ENCODE data around the gene CLDN4. TPM values are rescaled to one million over a fixed set of nuclear protein-coding genes. Genes with fewer than 3 reads are reported as not detected.
"Not testable (repeated sequence)": the region's sequence is repeated elsewhere in the genome, so short reads cannot be mapped to it uniquely, and the experiment has no call there.

CLDN4 gene
- total RNA-seq, 1 donor: under 0.01 TPM

DNA sequence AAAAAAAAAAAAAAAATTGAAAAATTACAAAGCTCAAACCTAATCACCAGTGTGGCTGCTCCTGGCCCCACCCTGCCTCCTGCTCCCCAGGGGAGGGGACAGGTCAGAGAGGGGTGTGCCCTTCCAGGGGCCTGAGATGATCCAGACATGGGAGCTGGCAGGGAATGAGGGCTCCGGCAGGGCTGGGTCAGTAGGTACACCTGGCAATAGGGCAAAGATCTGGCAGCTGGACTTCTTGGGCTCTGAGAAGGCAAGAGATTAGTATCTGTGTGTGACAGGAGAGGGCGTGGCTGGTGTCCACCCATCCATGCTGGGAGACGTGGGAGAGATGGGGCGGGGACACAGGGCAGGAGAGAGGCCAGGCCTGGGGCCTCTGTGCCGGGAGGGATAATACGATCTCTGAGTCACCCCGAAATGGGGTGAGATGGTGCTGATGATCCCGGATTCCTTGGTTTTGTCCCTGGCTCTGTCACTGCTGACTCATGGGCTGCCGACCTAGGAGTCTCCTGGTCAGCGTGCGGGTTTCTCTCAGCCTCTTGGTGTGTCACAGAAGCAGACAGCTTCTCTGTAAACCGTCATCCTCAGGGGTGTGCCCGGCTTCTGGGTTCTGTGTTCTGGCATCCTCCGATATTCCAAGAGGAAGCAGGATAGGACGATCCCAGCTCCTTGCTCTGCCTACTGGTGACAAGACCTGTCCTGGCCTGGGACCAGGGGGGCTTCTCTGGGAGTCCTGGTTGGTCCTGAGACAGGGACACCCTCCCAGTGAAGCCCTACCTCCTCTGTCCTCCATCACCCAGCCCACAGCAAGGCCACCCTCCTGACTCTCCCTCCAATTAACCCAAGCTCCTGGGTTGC lies 8.2 kb upstream of the CLDN4 start:
- no peak for DNase-seq (ENCODE audit: low read depth in 2 of 3, low spot score in 2 of 3)

DNA sequence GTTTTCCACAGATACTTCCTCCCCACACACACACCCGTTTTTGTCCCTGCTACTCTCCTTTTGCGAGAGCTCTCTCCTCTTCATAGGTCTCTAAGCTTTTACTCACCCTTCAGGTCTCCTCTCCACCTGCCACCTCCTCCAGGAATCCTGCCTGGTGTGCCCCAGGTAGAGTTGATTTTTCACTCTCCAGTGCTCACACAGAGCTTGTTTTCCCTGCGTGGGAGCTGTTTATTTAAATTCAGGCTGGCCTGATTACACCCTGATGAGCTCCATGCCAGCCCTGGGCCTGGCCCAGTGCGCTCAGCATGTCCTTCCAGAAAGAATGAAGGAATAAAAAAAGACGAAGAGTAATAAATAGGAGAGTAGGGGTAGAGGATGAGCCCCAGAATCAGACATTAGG lies 7.5 kb upstream of the CLDN4 start:
- no peak for DNase-seq (ENCODE audit: low read depth in 2 of 3, low spot score in 2 of 3)

DNA sequence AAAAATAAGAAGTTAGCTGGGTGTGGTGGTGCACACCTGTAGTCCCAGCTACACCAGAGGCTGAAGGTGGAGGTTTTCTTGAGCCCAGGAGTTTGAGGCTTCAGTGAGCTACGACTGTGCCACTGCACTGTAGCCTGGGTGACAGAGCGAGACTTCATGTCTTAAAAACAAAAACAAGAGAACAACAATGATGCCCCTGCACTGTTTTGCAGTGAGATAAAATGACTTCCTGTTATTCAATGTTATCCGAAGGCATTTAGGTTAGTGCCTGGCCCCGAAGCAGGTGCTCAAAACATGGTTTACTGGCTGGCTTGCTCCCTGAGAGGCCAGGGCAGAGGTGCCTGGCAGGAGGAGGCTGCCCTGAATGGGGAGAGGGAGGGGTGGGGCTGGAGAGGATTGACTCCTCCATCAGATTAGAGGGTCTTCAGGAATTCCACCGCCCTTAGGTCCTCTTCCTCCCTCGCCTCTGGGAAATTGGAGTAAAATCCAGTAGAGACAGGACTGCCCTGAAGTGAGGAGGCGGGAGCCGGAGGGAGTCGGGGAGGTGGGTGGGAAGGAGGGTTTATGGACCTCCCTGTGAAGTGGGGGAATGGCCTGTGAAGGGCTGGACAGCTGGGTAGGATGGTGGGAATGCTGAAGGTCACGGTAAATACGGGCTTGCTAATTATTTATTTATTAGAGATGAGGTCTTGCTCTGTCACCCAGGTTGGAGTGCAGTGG lies 6.8 kb upstream of the CLDN4 start:
- DNase-seq (ENCODE audit: low read depth in 2 of 3, low spot score in 2 of 3): no peak

DNA sequence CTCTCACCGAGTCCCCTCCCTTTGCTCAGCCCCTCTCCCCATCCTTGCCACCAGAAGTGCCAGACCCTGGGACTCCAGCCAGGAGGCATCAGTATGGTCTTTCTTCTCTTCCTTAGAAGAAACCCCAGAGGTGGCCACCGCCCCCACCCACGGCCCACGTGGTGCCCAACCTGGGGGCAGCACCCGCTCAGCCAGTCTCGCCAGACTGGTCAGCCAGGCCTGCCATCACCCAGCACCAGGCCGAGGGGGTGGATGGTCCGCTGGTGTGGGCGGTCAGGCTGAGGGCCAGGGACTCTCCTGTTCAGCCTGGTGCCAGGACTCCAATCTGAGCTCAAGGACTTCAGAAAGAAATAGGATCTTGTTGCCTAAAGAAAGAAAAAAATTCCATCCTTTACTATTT lies 5.8 kb upstream of the CLDN4 start:
- DNase-seq (ENCODE audit: low read depth in 2 of 3, low spot score in 2 of 3): no peak

DNA sequence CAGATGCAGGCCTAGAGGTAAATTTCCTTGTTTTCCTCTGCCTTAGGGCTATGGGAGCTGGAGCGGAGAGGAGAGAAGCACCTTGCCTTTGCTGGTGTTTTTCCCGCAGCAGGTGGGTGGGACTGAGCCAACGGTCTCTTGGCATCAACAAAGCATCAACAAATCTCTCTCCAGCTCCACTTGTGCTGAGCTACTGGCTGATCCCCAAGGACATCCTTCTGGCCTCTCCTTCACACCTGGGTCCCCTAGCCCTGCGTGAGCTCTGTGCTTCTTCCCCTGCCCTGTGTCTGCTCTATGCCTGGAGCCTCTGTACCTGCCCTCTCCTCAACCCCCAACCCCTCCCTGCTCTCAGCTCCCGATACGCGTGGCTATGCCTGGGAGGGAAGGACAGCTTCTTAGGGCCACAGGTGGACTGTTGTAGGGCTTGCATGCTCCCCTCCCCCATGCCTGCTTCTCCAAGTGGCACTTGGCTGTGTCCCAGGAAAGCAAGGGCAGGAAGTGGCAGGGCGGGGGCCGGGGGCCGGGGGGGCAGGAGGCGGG lies 3.2 kb upstream of the CLDN4 start:
- DNase-seq (ENCODE audit: low read depth in 2 of 3, low spot score in 2 of 3): peak in 1 of 3 donors; percentile 40

DNA sequence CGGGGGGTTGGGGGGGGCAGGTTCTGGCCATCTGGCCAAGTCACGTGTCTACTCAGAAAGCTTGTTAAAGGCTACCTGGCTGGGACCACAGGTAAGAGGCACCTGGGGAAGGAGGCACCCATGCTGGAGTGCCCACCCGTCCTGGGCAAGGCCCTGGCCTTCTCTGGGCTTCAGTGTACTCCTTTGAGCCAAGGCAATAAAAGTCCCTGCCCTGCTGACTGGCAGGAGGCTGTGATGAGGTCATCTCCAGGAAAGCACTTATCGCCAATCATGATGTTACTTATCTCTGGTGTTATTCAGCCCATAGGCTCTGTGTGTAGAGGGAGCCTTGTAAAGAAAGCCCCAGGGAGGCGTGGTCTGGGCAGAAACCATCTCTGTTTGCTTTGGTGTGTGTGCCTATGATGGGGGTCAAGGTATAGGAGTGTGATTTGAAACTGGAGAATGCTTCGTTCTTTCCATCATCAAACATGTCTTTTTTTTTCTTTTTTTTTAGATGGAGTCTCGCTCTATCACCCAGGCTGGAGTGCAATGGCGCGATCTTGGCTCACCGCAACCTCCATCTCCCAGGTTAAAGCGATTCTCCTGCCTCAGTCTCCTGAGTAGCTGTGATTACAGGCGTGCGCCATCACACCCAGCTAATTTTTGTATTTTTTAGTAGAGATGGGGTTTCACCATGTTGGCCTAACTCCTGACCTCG lies 2.5 kb upstream of the CLDN4 start:
- DNase-seq (ENCODE audit: low read depth in 2 of 3, low spot score in 2 of 3): peak in 2 of 3 donors; percentile 42 to 48

DNA sequence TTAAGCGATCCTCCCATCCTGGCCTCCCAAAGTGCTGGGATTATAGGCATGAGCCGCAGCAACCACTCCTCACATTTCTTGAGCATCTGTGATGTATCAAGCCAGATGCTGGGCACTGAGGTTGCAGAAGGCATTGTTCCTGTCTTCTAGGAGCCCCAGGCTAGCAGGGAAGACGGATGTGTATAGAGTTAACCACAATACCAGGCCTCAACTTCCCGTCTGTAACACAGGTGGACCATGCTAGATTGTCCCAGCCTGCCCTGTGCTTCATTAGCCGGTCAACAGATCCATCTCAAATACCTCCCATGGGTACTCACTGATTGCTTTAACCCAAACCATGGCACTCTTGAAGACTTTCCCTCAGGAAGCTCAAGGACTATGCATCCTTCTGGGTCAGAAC lies 1.8 kb upstream of the CLDN4 start:
- DNase-seq (ENCODE audit: low read depth in 2 of 3, low spot score in 2 of 3): no peak

DNA sequence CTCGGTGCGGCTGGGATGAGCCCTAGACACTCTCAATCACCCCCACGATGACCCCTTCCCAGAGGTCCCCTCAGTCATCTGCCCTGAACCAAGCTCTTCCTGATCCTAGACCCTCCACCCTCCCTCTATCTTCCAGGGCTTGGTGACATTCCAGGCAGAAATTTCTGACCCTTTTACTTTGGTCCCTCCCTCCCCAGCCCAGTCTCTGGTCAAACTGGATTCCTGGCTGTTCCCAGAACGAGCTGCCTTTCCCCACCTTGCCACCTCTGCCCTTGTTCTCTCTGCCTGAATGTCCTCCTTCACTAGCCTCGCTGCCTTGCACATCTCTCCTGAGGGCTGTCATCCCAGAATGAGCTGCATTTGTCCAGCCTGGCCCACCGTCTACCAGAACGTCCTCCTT lies 1.3 kb upstream of the CLDN4 start:
- DNase-seq (ENCODE audit: low read depth in 2 of 3, low spot score in 2 of 3): no peak

DNA sequence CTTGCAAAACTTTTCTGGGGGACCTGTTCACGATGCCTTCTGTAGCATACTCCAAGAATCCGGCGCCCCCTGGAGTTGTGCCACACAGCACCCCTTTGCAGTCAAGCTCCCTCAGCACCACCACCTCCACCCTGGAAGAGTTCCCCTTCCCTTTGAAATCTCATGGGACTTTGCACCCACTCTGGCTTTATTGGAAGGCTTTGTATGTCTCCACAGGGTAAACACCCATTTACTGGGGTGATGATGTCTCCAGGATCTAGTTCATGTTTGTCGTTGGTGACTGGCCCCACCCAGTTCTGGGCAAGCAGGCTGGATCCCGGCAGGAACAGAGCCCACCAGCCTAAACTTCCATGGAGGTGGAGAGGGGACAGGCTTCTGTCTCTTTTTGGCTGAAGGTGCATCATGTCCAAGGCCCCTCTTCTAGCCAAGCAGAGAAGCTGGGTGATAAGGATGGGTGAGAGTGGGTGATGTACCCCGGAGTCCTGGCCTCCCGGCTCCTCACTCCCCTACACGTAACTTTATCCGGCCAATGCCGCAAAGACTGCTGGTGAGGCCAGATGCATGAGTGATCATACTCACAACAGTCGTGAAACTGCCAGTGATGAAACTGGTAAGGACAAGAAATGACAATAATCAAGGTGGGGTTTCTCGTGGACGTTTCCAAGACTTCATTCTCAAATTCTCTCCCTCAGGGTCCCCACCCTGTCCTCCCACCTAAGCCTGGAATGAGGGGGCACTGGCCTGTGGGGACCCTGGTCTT lies 695 bp upstream of the CLDN4 start:
- no peak for DNase-seq (ENCODE audit: low read depth in 2 of 3, low spot score in 2 of 3)

DNA sequence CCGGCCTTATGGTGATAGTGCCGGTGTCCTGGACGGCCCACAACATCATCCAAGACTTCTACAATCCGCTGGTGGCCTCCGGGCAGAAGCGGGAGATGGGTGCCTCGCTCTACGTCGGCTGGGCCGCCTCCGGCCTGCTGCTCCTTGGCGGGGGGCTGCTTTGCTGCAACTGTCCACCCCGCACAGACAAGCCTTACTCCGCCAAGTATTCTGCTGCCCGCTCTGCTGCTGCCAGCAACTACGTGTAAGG lies 713 bp downstream of the CLDN4 start:
- DNase-seq (ENCODE audit: low read depth in 2 of 3, low spot score in 2 of 3): no peak

DNA sequence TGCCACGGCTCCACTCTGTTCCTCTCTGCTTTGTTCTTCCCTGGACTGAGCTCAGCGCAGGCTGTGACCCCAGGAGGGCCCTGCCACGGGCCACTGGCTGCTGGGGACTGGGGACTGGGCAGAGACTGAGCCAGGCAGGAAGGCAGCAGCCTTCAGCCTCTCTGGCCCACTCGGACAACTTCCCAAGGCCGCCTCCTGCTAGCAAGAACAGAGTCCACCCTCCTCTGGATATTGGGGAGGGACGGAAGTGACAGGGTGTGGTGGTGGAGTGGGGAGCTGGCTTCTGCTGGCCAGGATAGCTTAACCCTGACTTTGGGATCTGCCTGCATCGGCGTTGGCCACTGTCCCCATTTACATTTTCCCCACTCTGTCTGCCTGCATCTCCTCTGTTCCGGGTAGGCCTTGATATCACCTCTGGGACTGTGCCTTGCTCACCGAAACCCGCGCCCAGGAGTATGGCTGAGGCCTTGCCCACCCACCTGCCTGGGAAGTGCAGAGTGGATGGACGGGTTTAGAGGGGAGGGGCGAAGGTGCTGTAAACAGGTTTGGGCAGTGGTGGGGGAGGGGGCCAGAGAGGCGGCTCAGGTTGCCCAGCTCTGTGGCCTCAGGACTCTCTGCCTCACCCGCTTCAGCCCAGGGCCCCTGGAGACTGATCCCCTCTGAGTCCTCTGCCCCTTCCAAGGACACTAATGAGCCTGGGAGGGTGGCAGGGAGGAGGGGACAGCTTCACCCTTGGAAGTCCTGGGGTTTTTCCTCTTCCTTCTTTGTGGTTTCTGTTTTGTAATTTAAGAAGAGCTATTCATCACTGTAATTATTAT lies 1.2 kb downstream of the CLDN4 start:
- DNase-seq (ENCODE audit: low read depth in 2 of 3, low spot score in 2 of 3): no peak

DNA sequence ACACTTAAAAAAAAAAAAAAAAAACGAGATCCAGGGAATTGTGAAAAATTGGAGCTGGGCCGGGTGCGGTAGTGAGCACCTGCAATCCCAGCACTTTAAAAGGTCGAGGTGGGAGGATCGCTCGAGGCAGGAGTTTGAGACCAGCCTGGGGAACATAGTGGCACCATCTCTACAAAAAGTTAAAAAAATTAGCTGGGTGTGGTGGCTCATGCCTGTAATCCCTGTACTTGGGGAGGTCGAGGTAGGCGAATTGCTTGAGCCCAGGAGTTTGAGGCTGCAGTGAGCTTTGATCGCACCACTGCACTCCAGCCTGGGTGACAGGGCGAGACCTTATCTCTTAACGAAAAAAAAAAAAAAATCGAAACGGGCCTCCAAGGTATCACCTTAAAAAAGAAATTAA lies 2.0 kb downstream of the CLDN4 start:
- no peak for DNase-seq (ENCODE audit: low read depth in 2 of 3, low spot score in 2 of 3)

DNA sequence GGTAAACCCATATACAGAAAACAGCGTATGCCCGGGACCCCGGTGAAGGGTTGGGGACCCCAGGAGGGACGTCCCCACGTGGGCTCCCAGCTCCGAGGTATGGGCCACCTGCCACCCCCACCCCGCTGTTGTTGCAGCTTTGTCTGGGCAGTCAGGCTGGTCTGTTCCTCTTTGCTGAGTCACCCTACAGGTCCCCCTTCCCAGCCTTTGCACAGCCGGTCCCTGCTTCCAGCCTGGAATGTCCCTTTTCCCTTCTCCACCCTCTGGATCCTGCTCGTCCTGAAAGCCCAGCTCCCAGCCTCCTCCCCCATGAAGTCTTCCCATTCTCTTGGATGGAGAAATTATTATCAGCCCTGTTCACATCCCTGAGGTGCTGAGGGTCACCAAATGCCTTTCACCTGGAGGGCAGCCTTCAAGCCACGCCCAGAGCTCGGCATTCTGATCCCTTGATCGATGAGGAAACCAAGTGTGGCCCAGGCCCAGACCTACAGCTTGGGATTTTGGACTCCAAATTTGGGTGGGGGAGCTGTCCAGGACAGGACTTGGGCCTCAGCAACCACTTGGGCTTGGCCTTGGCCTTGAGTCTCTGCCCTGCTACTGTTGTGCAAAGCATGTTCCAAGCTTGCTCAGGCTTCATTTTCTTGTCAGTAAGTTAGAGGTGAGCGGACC lies 2.6 kb downstream of the CLDN4 start:
- DNase-seq (ENCODE audit: low read depth in 2 of 3, low spot score in 2 of 3): no peak

DNA sequence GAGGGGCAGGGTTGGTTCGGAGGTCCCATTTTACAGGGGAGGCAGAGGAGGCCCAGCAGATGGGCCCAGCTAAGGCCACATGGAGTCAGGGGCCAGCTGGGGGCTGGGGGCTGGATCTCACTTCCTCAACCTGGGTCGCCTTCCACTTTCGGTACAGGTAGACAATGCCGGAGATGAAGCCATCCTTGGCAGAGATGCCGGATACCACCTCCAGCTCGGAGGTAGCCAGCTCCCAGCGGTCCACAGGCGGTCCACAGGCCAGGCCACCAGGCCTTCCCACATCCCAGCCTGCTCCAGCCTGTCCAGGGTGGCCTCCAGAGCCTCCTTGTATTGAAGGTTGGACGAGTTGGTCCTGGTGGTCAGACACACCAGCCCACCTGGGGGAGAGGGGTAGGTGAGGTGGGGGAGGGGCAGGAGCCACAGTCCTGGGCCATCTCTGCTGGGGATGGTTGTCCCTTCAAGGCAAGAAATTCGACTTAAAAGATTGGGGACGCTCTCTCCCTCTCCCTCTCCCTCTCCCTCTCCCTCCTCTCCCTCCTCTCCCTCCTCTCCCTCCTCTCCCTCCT lies 3.9 kb downstream of the CLDN4 start:
- DNase-seq (ENCODE audit: low read depth in 2 of 3, low spot score in 2 of 3): no peak

DNA sequence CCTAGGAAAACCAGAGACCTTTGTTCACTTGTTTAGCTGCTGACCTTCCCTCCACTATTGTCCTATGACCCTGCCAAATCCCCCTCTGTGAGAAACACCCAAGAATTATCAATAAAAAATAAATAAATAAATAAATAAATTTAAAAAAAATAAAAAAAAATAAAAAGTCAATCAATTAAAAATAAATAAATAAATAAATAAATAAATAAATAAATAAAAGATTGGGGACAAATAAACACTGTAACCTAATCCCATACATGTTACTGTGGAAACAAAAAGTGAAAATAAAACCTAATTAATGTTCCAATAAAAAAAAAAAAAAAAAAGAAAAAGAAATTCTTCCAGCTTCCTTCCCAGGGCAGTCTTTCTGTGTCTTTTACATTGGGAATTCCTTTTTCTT lies 6.4 kb downstream of the CLDN4 start:
- DNase-seq (ENCODE audit: low read depth in 2 of 3, low spot score in 2 of 3): not testable (repeated sequence)

DNA sequence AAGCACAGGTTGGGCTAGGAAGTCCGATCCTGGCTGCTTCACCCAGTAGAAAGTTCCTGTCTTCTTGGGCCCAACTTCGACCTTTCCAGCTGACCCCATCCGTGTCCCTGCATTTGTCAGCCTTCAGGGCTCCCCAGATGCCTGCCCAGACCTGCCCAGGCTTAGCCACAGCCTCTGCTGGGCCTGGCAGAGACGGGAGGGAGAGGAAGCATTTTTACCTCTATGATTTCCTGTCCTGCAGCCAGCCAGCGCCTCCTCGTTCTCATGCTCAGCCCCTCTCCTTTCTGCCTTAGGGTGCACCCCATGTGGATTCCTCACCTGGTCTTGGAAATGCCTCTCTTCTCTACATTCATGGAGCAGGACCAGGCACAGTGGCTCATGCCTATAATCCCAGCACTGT lies 7.8 kb downstream of the CLDN4 start:
- DNase-seq (ENCODE audit: low read depth in 2 of 3, low spot score in 2 of 3): no peak

DNA sequence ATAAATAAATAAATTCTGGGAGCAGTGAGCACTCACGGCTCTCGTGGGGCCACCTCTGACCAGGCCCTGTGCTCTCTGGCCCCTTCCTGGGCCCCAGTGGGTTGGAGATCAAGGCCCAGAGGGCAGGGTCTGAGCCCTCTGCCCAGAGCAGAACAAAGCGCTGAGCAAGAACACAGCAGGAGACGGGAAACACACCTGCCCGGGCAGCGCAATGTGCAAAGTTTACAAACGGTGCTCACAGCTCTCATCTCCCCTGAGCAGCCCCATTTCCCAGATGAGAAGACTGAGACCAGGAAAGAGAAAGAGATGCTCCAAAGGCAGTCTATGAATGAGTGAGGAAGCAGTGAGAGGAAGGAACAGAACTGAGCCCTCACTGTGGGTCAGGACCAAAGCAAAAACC lies 8.5 kb downstream of the CLDN4 start:
- DNase-seq (ENCODE audit: low read depth in 2 of 3, low spot score in 2 of 3): no peak

DNA sequence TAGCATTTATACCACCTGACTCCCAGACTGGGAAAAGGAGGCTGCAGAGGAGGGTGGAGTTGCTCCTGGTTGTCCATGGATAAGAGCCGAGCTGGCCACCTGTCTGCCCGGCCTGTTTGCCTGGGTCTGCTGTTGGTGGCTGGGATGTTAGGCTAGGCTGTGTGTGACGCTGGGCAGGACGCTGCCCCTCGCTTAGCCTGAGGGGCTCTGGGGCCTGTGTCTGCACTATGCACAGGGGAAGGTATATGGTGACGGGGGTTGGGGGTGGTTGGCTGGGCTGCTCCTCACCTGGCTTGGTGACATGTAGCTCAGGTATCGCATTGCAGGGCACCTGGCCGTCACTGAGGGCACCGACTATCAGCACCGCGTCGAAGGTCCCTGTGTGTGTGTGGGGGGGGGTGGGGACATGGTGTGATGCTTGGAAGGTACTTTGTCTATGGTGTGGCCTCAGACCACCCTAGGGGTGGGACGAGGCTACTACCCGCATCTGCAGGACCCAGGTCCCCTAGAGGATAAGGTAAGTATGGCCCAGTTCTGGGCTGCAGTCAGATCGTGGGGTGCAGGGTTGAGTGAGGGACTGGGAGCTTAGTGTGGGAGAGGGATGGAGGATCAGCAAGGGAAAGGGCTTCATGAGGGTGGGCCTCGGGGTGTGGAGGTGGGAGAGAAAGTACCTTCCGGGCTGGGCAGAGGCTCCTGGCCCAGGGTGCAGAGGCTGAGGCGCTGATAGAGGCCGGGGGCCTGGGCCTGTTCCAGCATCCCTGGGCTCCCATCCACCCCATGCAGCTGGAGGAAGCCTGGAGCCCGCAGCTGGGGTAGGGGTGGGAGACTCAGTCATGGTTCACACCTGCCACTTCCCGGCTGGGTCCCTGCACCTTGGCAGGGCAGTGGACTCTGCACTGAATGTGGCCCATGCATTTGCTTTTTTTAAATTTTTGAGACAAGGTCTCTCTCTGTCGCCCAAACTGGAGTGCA lies 9.2 kb downstream of the CLDN4 start:
- DNase-seq (ENCODE audit: low read depth in 2 of 3, low spot score in 2 of 3): peak in 1 of 3 donors; percentile 44

Data from hematopoietic multipotent progenitor cell (in vitro differentiated cells).